ENCODE measurements around the gene EIF4E2. TPM values are rescaled to one million over a fixed set of nuclear protein-coding genes. Genes with fewer than 3 reads are reported as not detected.

Gene EIF4E2
- total and polyA plus RNA-seq, 2 donors (not counting 3 experiments of a cell fraction or from before 2014, with no cell fraction given), result 50.0 to 96.5 TPM

DNA sequence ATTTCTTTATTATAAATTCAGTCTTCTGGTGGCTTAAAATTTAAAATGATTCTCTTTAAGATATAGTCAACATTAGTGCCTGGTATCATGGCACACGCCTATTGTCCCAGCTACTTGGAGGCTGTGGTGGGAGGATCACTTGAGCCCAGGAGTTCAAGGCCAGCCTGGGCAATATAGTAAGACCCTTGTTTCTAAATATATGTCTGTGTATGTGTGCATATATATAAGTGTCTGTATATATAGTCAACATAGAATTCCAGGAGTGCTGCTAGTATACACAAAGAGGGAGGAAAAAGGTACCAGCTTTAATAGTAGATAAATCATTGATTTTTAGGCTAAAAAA is 24.9 kb downstream of the EIF4E2 start:
- Histone ChIP-seq H3K36me3 (ENCODE audit: control insufficient read depth in 2 of 2, extremely low read depth in 1 of 2, insufficient read depth in 2 of 2, low read length in 2 of 2) (peaks cover 5 to 14% of the 10 kb centered on the region in 2 experiments), H3K79me2 (ENCODE audit: control insufficient read depth, insufficient read depth, low read length) (no peaks in the 10 kb centered on the region), H3K27ac (ENCODE audit: insufficient read depth, low read depth, low read length) (no peak overlapping the region), H3K9ac (replicated peaks; ENCODE audit: extremely low read depth, insufficient read depth, low read length) (no peak overlapping the region), H3K4me1 (ENCODE audit: control insufficient read depth, extremely low read depth, insufficient read depth, low read length) (no peaks in the 10 kb centered on the region), H3K9me1 (replicated peaks; ENCODE audit: control insufficient read depth, extremely low read depth, insufficient read depth, low read length) (no peaks in the 10 kb centered on the region), H3K4me2 (ENCODE audit: insufficient read depth, low read length) (no peak overlapping the region), H3K4me3 (replicated peaks in 1 of 3; ENCODE audit: insufficient read depth in 1 of 3, low read depth in 1 of 3, low read length in 3 of 3) (no peak overlapping the region), H3K9me3 (replicated peaks; ENCODE audit: control insufficient read depth, insufficient read depth, low read length) (no peaks in the 10 kb centered on the region), H4K20me1 (replicated peaks; ENCODE audit: control insufficient read depth, extremely low read depth, insufficient read depth, low read length) (no peaks in the 10 kb centered on the region), H3K27me3 (ENCODE audit: control insufficient read depth in 2 of 2, insufficient read depth in 2 of 2, low read length in 2 of 2) (no peaks in the 10 kb centered on the region), H2AFZ (ENCODE audit: low read depth, low read length) (no peak overlapping the region)
- dilution Hi-C loops (cut with MboI; ENCODE audit: extremely low pct_ligation_motif_present, low sequenced_read_pairs) (no loop called here), intact Hi-C loops (cut with micrococcal nuclease) (no loop called here)
- TF ChIP-seq FOS (IDR thresholded peaks at IDR 0.05; ENCODE audit: borderline replicate concordance, insufficient read depth, low read length), result no peak
- no peak for TF ChIP-seq MAX (IDR thresholded peaks at IDR 0.05; ENCODE audit: insufficient read depth, insufficient read length)
- no peak for TF ChIP-seq GATA2 (IDR thresholded peaks at IDR 0.05; ENCODE audit: insufficient read depth, insufficient read length, low read depth, low read length)
- TF ChIP-seq MYC (IDR thresholded peaks at IDR 0.05; ENCODE audit: low read depth, low read length), result no peak
- TF ChIP-seq JUN (IDR thresholded peaks at IDR 0.05; ENCODE audit: borderline replicate concordance, insufficient read depth, insufficient read length, low read depth), result no peak
- no peak for TF ChIP-seq POLR2A (IDR thresholded peaks at IDR 0.05; ENCODE audit: low read depth, low read length)
- no peak for TF ChIP-seq EZH2 (IDR thresholded peaks at IDR 0.05; ENCODE audit: borderline replicate concordance, low read depth, low read length, severe bottlenecking)
- no peak for TF ChIP-seq POLR2AphosphoS5 (IDR thresholded peaks at IDR 0.05; ENCODE audit: insufficient read depth, low read depth, low read length)
- no peak for TF ChIP-seq CTCF (IDR thresholded peaks at IDR 0.05; ENCODE audit: extremely low read depth in 1 of 2, insufficient read depth in 1 of 2, low read depth in 1 of 2, low read length in 2 of 2)
- DNase-seq (ENCODE audit: low read depth, low spot score) (no peak), FAIRE-seq (no peak)
- ChIA-PET POLR2A (no interaction called here), CTCF (interaction anchor here (0.7 kb wide), 1 partner anchor 873 kb away, joined by 3 read pairs; no protein-coding TSS in a partner anchor)
- BruUV-seq (replicated peaks), result no TSS peak

Data from endothelial cell of umbilical vein (primary cell).